Measurements from ENCODE around the gene SNAI3. TPM values are rescaled to one million over a fixed set of nuclear protein-coding genes. Genes with fewer than 3 reads are reported as not detected.

SNAI3 gene
- total RNA-seq, 6 experiments from 2014 or later, result not detected

- Mint-ChIP-seq H3K27ac (no peak within 1 kb of the TSS), H3K36me3 (ENCODE audit: low read depth) (no peaks in the 10 kb centered on the region), H3K4me3 (no peak within 1 kb of the TSS), H3K27me3 (ENCODE audit: insufficient read depth) (peaks cover 19% of the 10 kb centered on the region), H3K4me1 (ENCODE audit: low read depth) (peaks cover 17% of the 10 kb centered on the region), H3K9me3 (no peaks in the 10 kb centered on the region)
- no peak for TF ChIP-seq CTCF (IDR thresholded peaks at IDR 0.05)
- DNase-seq, result no peak
These were observed 47.7 kb downstream of the SNAI3 start, which contains the start of gene IL17C for GRCh38 chr16:88638323-88639230. Gene IL17C (plus strand): TSS chr16:88638572. CDS start chr16:88638642, 70 bp downstream.

- Mint-ChIP-seq H3K9me3 (no peaks in the 10 kb centered on the region), H3K27ac (no peak overlapping the region), H3K27me3 (ENCODE audit: insufficient read depth) (peaks cover 17% of the 10 kb centered on the region), H3K4me1 (ENCODE audit: low read depth) (peaks cover 17% of the 10 kb centered on the region), H3K4me3 (no peak overlapping the region), H3K36me3 (ENCODE audit: low read depth) (no peaks in the 10 kb centered on the region)
- DNase-seq, result no peak
- no peak for TF ChIP-seq CTCF (IDR thresholded peaks at IDR 0.05)
These were observed 49.6 kb downstream of the SNAI3 start for GRCh38 chr16:88636488-88637265.

GRCh38 chr16:88635671-88636319, 50.5 kb downstream of the SNAI3 start:
- Mint-ChIP-seq H3K27me3 (ENCODE audit: insufficient read depth) (peaks cover 17% of the 10 kb centered on the region), H3K4me3 (no peak overlapping the region), H3K4me1 (ENCODE audit: low read depth) (peaks cover 17% of the 10 kb centered on the region), H3K9me3 (no peaks in the 10 kb centered on the region), H3K27ac (no peak overlapping the region), H3K36me3 (ENCODE audit: low read depth) (no peaks in the 10 kb centered on the region)
- no peak for TF ChIP-seq CTCF (IDR thresholded peaks at IDR 0.05)
- no peak for DNase-seq

- H3K4me3 Mint-ChIP-seq, result peak overlapping the region; percentile 64
- H3K36me3 Mint-ChIP-seq (ENCODE audit: low read depth), result no peaks in the 10 kb centered on the region
These were observed 51.2 kb downstream of the SNAI3 start for GRCh38 chr16:88634994-88635670.

More at GRCh38 chr16:88634994-88635670, 51.2 kb downstream of the SNAI3 start:
- Mint-ChIP-seq H3K27me3 (ENCODE audit: insufficient read depth) (peaks cover 11% of the 10 kb centered on the region), H3K27ac (peak overlapping the region; percentile 13; the same call in 1 of the 2 replicates), H3K9me3 (no peaks in the 10 kb centered on the region), H3K4me1 (ENCODE audit: low read depth) (peaks cover 17% of the 10 kb centered on the region)
- peak; percentile 18 for DNase-seq
- TF ChIP-seq CTCF (IDR thresholded peaks at IDR 0.05), result no peak
